Stimulated activated effector memory CD8-positive, alpha-beta T cell treated with anti-CD3 and anti-CD28 coated beads, Interleukin-12 subunit alpha, Interleukin-12 subunit beta, amount 100 ng/mL, for 72 hours (primary cell): Measurements from ENCODE around the gene PTPRN2.
"Not testable (repeated sequence)": the region's sequence is repeated elsewhere in the genome, so short reads cannot be mapped to it uniquely, and the experiment has no call there.

ENCODE experiments used
- ATAC-seq: fragments of 150-1000 bp; cut with Tn5 transposase; 2 replicates; pipeline ENCODE4 v1.10.0; 2021
- DNase-seq, 2 donors: peaks; one replicate each; pipeline ENCODE4 v3.0.0; 2021 to 2022; ENCODE audit warnings: low spot score in 2 of 2
- H3K27ac Mint-ChIP-seq: one replicate; pipeline ENCODE4 v1.8.0; 2022; ENCODE audit warnings: mild to moderate bottlenecking, mixed read lengths
- H3K36me3 Mint-ChIP-seq: one replicate; pipeline ENCODE4 v1.8.0; 2022; ENCODE audit warnings: mild to moderate bottlenecking, mixed read lengths
- H3K4me1 Mint-ChIP-seq: one replicate; pipeline ENCODE4 v1.8.0; 2022; ENCODE audit warnings: mixed read lengths
- H3K4me3 Mint-ChIP-seq: one replicate; pipeline ENCODE4 v1.8.0; 2022; ENCODE audit warnings: mild to moderate bottlenecking, mixed read lengths
- H3K9me3 Mint-ChIP-seq: one replicate; pipeline ENCODE4 v1.8.0; 2022; ENCODE audit warnings: mixed read lengths

Gene PTPRN2

GRCh38 chr7:157918326-157919080, 669.1 kb downstream of the PTPRN2 start:
- Mint-ChIP-seq H3K36me3 (no peaks in the 10 kb centered on the region), H3K4me3 (no peak overlapping the region), H3K9me3 (peaks cover 6% of the 10 kb centered on the region), H3K4me1 (no peaks in the 10 kb centered on the region), H3K27ac (no peak overlapping the region)
- no peak for ATAC-seq
- DNase-seq = no peak

DNA sequence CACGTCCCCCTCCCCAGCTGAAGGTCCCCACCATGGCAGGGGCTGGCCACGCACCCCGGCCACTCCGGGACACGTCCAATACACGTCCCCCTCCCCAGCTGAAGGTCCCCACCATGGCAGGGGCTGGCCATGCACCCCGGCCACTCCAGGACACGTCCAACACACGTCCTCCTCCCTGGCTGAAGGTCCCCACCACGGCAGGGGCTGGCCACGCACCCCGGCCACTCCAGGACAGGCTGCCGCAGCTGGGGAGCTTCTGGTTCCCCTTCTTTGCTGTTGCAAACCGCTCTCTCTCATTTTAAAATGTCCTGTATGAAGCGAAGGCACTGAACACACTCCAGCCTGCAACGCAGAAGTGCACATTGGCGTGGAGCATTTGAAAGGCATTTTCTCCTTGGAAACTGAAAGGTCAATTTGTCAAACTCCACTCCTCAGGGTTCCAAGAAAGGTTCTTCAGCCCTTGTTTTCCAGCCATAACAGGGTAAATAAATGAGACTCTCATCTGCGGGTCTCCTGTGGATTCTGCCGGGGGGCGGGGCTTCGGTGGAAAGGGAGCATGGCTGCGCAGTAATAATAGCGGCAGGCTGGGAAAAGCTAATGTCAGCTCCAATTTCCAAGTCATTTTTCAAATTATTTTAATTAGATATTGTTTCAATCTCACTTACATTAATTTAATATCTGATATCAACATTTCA, 670.5 kb downstream of the PTPRN2 start:
- ATAC-seq = no peak
- no peak for DNase-seq
- H3K27ac Mint-ChIP-seq = no peak overlapping the region
- peaks cover 6% of the 10 kb centered on the region for H3K9me3 Mint-ChIP-seq
- H3K4me3 Mint-ChIP-seq = no peak overlapping the region
- H3K36me3 Mint-ChIP-seq = no peaks in the 10 kb centered on the region
- no peaks in the 10 kb centered on the region for H3K4me1 Mint-ChIP-seq

GRCh38 chr7:157910446-157910845, 677.2 kb downstream of the PTPRN2 start:
- Mint-ChIP-seq H3K9me3 (peaks cover 6% of the 10 kb centered on the region), H3K27ac (no peak overlapping the region), H3K4me1 (no peaks in the 10 kb centered on the region), H3K4me3 (no peak overlapping the region), H3K36me3 (no peaks in the 10 kb centered on the region)
- DNase-seq = no peak
- no peak for ATAC-seq

DNA sequence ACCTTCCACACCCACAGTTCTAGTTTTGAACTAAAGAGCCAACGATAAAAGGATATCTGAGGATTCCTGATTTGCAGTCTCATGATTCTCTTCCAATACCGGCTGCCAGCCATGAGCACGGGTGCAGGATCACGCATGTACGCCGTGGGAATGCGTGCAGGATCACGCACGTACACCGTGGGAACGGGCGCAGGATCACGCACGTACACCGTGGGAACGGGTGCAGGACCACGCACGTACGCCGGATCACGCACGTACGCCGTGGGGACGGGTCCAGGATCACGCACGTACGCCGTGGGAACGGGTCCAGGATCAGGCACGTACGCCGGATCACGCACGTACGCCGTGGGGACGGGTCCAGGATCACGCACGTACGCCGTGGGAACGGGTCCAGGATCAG, 677.6 kb downstream of the PTPRN2 start:
- not testable (repeated sequence) for H3K27ac Mint-ChIP-seq, ATAC-seq, H3K36me3 Mint-ChIP-seq, H3K4me1 Mint-ChIP-seq, DNase-seq, H3K4me3 Mint-ChIP-seq, H3K9me3 Mint-ChIP-seq

DNA sequence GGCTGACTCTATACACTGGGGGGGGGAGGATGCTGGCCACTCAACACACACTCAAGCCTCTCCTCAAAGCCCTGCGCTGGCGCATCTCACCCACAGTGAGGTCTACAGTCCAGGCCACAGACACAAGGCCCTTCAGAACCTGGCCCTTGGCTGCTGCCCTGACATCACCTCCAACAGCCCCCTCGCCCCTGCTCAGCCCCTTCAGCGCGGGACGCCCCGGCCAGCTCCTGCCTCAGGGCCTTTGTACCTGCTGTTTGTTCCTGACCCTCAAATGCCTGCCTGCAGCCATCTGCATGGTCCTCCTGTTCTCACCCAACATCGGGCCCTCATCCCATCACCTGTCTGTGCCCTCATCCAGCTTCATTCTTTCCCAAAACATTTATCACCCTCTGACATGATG, 678.3 kb downstream of the PTPRN2 start:
- no peak overlapping the region for H3K27ac Mint-ChIP-seq
- no peaks in the 10 kb centered on the region for H3K4me1 Mint-ChIP-seq
- no peak overlapping the region for H3K4me3 Mint-ChIP-seq
- ATAC-seq (no peak), DNase-seq (no peak)
- H3K36me3 Mint-ChIP-seq = no peaks in the 10 kb centered on the region
- peaks cover under 1% of the 10 kb centered on the region for H3K9me3 Mint-ChIP-seq

DNA sequence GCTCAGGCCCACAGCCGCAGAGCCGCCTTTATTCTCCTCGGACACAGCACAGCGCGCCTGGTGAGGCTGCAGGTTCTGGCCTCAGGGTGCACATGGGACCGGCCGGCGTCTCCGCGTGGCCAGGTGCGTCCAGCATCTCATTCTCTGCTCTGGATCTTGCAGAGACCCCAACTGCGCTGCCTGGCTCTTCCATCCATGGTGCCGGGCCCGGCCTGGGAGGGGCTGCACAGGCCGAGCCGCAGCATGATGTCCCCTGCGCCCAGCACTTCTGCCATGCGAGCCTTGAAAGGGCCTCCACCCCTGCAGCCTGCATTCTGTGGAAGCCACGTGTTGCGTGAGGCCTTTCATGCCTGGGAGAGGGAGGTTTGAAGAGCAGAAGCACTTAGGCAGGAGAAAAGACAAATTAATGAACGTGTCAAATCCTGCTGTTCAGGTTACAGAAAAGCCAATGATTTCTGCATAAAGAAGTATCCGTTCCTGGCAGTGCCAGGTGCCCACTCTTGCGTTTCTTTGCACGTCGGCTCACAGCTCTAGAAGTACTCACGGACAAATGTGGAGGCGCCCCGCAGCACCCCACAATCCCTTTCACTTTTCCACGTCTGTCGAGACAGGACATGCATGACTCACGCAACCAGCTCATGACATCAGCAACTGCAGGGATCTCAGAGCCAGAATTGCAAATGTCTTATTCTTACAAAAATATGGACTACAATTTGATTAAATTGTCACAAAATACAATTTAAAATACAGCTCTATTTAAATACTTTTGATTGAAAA, 679.4 kb downstream of the PTPRN2 start:
- H3K27ac Mint-ChIP-seq = no peak overlapping the region
- H3K36me3 Mint-ChIP-seq = no peaks in the 10 kb centered on the region
- ATAC-seq = no peak

DNA sequence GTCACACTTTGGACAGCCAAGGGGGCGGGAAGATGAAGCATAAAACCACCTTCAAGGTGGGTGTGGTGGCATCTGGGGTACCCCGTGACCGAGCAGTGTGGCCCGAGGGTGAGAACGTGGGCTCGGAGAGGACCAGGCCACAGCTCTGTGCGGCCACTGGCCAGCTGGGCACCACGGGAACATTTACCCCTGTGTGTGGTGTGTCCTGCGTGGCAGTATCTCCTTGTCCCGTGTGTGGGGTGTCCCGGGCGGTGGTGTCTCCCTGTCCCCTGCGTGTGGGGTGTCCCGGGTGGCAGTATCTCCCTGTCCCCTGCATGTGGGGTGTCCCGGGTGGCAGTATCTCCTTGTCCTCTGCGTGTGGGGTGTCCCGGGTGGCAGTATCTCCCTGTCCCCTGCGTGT, 680.5 kb downstream of the PTPRN2 start:
- H3K9me3 Mint-ChIP-seq = no peaks in the 10 kb centered on the region
- no peaks in the 10 kb centered on the region for H3K36me3 Mint-ChIP-seq
- no peak for ATAC-seq
- H3K4me1 Mint-ChIP-seq = no peaks in the 10 kb centered on the region
- no peak overlapping the region for H3K27ac Mint-ChIP-seq
- no peak overlapping the region for H3K4me3 Mint-ChIP-seq
- DNase-seq = no peak

More for the DNA sequence above, 679.4 kb downstream of the PTPRN2 start:
- H3K4me1 Mint-ChIP-seq = no peaks in the 10 kb centered on the region
- no peak for DNase-seq
- H3K4me3 Mint-ChIP-seq = no peak overlapping the region
- H3K9me3 Mint-ChIP-seq = no peaks in the 10 kb centered on the region

DNA sequence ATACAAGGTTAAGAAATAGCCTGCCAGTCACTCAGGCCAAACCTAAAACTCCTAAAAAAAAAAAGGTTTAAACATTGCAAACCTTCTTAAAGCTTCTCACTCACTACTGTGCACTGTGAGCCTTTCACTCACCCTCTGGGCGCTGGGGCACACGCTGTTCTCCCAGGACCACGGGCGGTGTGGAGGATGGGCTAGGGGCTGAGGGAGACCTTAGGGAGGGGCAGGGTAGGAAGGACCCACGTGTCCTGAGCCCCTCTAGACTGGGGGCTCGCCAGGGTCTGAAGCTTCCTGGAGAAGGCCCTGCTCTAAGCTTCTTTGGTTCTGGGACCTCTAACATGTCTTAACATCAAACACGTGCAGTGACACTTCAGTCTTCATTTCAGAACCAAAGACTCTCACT, 681.0 kb downstream of the PTPRN2 start:
- H3K36me3 Mint-ChIP-seq = no peaks in the 10 kb centered on the region
- no peaks in the 10 kb centered on the region for H3K9me3 Mint-ChIP-seq
- ATAC-seq (no peak), DNase-seq (no peak)
- H3K4me1 Mint-ChIP-seq = no peaks in the 10 kb centered on the region
- no peak overlapping the region for H3K27ac Mint-ChIP-seq
- H3K4me3 Mint-ChIP-seq = no peak overlapping the region

DNA sequence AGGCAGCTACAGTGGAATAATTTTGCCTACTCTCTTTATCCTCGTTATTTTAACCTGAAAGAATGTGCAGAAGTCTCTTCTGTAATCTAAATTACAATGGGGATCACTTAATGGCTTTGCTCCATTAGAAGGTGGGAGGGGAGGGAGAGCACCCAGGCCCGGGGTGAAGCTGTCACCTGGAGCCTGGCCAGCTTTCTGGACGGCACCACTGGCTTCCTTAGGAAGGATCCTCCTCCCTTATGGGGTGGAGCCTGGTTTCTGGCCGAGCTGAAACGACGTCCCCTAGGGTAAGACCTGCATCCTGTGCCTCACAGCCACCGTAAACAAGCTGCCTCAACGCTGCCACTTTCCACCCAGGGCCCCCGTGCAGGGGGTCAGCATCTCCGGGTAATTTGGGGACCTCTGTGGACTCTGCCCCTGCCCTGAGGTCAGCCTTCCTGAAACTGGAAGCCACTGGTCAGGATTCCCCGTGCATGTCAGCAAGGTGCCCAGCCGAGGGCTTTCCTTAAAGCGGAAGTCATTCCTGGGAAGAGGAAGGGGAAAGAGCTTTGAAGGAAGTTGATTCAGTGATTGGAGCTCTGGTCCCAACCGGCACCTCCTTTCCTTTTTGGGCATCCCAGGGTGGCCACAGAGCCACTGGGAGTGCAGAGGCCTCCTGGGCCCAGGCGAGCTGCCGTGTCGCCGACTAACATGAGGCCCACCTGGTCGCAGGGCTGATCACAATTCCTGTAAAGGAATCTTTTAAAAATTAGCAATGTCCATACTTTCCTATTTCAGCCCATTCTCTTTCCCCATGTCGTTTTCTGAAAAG, 681.8 kb downstream of the PTPRN2 start:
- H3K9me3 Mint-ChIP-seq = no peaks in the 10 kb centered on the region
- H3K4me1 Mint-ChIP-seq = no peaks in the 10 kb centered on the region
- H3K4me3 Mint-ChIP-seq = no peak overlapping the region
- ATAC-seq (no peak), DNase-seq (no peak)
- H3K36me3 Mint-ChIP-seq = no peaks in the 10 kb centered on the region
- no peak overlapping the region for H3K27ac Mint-ChIP-seq

DNA sequence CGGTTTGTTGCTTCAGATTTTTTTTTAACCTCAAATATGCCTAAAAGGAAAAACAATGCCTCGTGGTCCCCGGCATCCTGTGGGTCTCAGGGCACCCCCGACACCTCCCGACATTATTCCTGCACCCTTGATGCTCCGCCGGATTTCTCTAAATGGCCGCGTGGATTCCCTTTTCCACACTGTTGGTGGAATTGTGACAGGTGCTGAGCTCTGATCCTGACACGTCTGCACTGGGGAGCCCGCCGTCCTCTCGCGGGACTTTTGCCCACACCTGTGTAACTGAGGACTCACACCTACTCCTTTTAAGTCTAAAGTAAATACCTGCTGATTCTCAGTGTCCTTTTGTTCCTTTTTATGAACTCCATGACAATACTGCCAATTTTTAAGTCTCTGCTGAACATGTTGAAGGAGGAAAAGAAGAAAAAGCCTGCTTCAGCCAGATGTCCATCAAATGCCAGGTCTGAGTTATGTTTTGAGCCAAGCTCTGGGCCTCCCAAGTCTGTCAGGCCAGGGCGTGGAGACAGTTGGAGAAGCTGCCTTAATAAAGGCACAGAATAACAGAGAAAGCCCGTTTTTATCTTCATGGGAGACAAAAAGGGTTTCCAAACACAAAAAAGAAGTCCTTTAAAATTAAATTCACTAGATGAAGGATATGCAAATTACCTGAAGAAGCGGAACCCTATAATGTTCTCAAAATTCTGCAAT, 682.6 kb downstream of the PTPRN2 start:
- Mint-ChIP-seq H3K36me3 (no peaks in the 10 kb centered on the region), H3K9me3 (no peaks in the 10 kb centered on the region), H3K27ac (no peak overlapping the region), H3K4me1 (no peaks in the 10 kb centered on the region), H3K4me3 (no peak overlapping the region)
- DNase-seq (no peak), ATAC-seq (no peak)

- ATAC-seq (no peak), DNase-seq (no peak)
- Mint-ChIP-seq H3K36me3 (no peaks in the 10 kb centered on the region), H3K4me3 (no peak overlapping the region), H3K9me3 (no peaks in the 10 kb centered on the region), H3K4me1 (no peaks in the 10 kb centered on the region), H3K27ac (no peak overlapping the region)
These were observed 683.3 kb downstream of the PTPRN2 start for GRCh38 chr7:157904211-157904865.

DNA sequence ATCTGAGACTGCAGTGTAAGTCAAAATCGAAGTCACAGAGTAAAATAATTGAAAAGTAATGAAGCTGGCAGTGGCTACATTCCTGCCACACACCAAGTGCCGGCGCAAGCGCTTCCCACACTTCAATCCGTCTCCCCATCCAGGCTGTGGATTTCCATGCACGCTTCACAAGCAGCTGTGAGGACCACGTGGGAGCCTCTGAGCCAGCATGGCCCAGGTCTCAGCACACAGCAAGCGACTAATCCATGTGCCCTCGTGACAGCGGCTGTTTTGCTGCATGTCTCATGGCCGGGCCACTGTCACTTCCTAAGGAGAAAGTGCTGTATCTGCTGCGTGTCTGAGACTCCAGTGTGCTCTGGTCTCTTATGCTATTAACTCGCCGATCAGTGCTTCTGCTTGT, 683.9 kb downstream of the PTPRN2 start:
- Mint-ChIP-seq H3K4me1 (no peaks in the 10 kb centered on the region), H3K27ac (no peak overlapping the region), H3K4me3 (no peak overlapping the region), H3K9me3 (no peaks in the 10 kb centered on the region), H3K36me3 (no peaks in the 10 kb centered on the region)
- no peak for ATAC-seq
- DNase-seq = no peak

- Mint-ChIP-seq H3K4me3 (no peak overlapping the region), H3K36me3 (no peaks in the 10 kb centered on the region), H3K27ac (no peak overlapping the region), H3K9me3 (no peaks in the 10 kb centered on the region), H3K4me1 (no peaks in the 10 kb centered on the region)
- ATAC-seq (no peak), DNase-seq (no peak)
These were observed 684.3 kb downstream of the PTPRN2 start for GRCh38 chr7:157903296-157903695.
